Body of pancreas (tissue), 4 donors: Measurements from ENCODE around the gene SORCS1. TPM values are rescaled to one million over a fixed set of nuclear protein-coding genes. Genes with fewer than 3 reads are reported as not detected.

Source experiments
- ATAC-seq: fragments of 150-250 bp; one replicate; pipeline ENCODE4 v1.9.1; 2016
- DNase-seq, 4 donors: peaks; one replicate each; pipeline ENCODE4 v3.0.0-alpha.2; 2019
- H3K27ac ChIP-seq, 4 donors: fragments of 200-600 bp; sonication (generic); 1 replicate in 3 of 4; 2 replicates in 1 of 4; pipeline versions ENCODE4 v1.5.1 to v1.6.1; 2016 to 2019; ENCODE audit warnings: mild to moderate bottlenecking in 1 of 4, mixed read lengths in 1 of 4, moderate library complexity in 1 of 4
- H3K27me3 ChIP-seq, 2 donors: fragments of 200-600 bp; sonication (generic); one replicate each; pipeline ENCODE4 v1.6.0; 2016; ENCODE audit warnings: mild to moderate bottlenecking in 1 of 2
- H3K36me3 ChIP-seq, 2 donors: fragments of 200-600 bp; sonication (generic); replicated peaks in 1 of 2; 2 replicates each; pipeline ENCODE4 v1.5.1; 2016; ENCODE audit warnings: low read depth in 2 of 2; ENCODE audit not compliant: insufficient read depth in 1 of 2
- H3K4me1 ChIP-seq: fragments of 200-600 bp; sonication (generic); one replicate; pipeline ENCODE4 v1.6.0; 2016
- H3K4me3 ChIP-seq, 2 donors: fragments of 200-600 bp; sonication (generic); 1 replicate in 1 of 2; 2 replicates in 1 of 2; pipeline ENCODE4 v1.5.1; 2016 to 2019
- H3K9me3 ChIP-seq, 3 donors: fragments of 200-600 bp; sonication (generic); 1 replicate in 2 of 3; 2 replicates in 1 of 3; pipeline ENCODE4 v1.5.1; 2016
- CTCF ChIP-seq, 7 experiments: fragments of 450-650 bp in 4 of 7; fragments of 200-600 bp in 3 of 7; sonication (generic) in 3 of 7; IDR thresholded peaks; one replicate each; pipeline ENCODE4 v1.5.1; 2016 to 2019; ENCODE audit warnings: antibody characterized with exemption in 7 of 7
- POLR2A ChIP-seq, 3 donors: fragments of 450-650 bp; IDR thresholded peaks; one replicate each; pipeline ENCODE4 v1.6.1; 2016; ENCODE audit warnings: antibody characterized with exemption in 3 of 3, mild to moderate bottlenecking in 2 of 3
- WGBS, 2 donors: methylation state at CpG; one replicate each; pipeline ENCODE4 v1.1.5; 2017; 5-methylcytosine and 5-hydroxymethylcytosine counted together
- intact Hi-C: fragments of 100-400 bp; cut with DNase I; formaldehyde crosslinking; loops from one replicate; pipeline ENCODE4 v1.15.1; 2023
- total RNA-seq, 2 donors: library from RNA; depleted of rRNA; stranded (reverse); fragments of >200 nt; gene quantifications; one replicate each; pipeline ENCODE4 v1.1.0, GENCODE V29; 2016

The SORCS1 gene
- total RNA-seq, 2 donors from 2014 or later: 1.3 to 6.0 TPM

GRCh38 chr10:107141524-107142061 lies 22.9 kb downstream of the SORCS1 start:
- intact Hi-C loops: no loop called here
- Histone ChIP-seq H3K27ac (no peak overlapping the region), H3K36me3 (no peaks in the 10 kb centered on the region), H3K4me1 (no peaks in the 10 kb centered on the region), H3K4me3 (no peak overlapping the region), H3K27me3 (no peaks in the 10 kb centered on the region), H3K9me3 (no peaks in the 10 kb centered on the region)
- TF ChIP-seq POLR2A (IDR thresholded peaks at IDR 0.05) (no peak), CTCF (IDR thresholded peaks at IDR 0.05) (no peak)
- DNase-seq (no peak), ATAC-seq (no peak)
- WGBS, 2 donors: 55 to 70% methylated on average over 2 of the region's 2 CpGs

DNA sequence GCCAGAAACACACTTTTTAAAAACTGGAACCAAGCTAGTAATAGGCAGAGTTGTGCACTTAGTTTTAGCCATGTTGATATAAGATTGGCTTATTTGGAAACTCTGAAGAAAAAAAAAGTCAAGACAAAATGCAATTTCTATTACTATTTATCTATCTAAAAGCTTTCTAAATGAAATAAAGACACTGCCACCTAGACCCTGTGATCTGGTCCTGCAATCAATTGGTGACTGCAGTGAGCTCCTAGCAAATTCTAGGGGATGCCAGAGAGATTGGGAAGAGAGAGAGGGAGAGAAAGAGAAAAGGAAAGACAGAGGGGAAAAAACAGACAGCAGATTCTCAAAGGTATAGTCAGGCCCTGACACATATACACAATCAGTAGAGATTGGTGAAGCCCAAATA lies 25.3 kb downstream of the SORCS1 start:
- intact Hi-C loops: no loop called here
- ATAC-seq (no peak), DNase-seq (no peak)
- H3K27me3 ChIP-seq: no peaks in the 10 kb centered on the region
- no peaks in the 10 kb centered on the region for H3K9me3 ChIP-seq
- no peak for TF ChIP-seq CTCF (IDR thresholded peaks at IDR 0.05)
- TF ChIP-seq POLR2A (IDR thresholded peaks at IDR 0.05): no peak
- no peaks in the 10 kb centered on the region for H3K4me1 ChIP-seq
- no peak overlapping the region for H3K27ac ChIP-seq
- no peak overlapping the region for H3K4me3 ChIP-seq
- H3K36me3 ChIP-seq: no peaks in the 10 kb centered on the region

DNA sequence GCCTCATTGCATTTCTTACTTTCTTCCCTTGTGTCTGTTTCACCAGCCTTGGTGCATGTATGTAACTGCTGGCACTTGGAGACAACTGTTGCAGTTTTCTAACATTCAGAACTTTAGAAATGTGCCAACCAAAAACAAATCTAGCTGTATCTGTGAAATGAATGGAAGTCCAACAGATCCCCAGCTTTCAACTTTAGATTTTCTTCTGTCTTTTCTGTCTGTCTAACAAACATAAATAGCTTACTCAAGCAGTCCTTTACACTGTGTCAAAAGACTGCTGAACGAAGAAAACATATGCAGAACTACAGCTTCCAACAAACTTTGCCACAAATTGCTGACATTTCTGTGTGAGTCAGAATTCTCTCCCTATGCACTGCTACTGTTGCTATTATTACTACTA lies 30.9 kb downstream of the SORCS1 start:
- 52% methylated on average over 1 of the region's 1 CpG for WGBS, 2 donors
- TF ChIP-seq CTCF (IDR thresholded peaks at IDR 0.05): no peak
- no peak for TF ChIP-seq POLR2A (IDR thresholded peaks at IDR 0.05)
- no peaks in the 10 kb centered on the region for H3K9me3 ChIP-seq
- no peak for ATAC-seq
- no peaks in the 10 kb centered on the region for H3K4me1 ChIP-seq
- DNase-seq: no peak
- intact Hi-C loops: no loop called here
- no peaks in the 10 kb centered on the region for H3K36me3 ChIP-seq
- no peak overlapping the region for H3K27ac ChIP-seq
- H3K27me3 ChIP-seq: no peaks in the 10 kb centered on the region
- no peak overlapping the region for H3K4me3 ChIP-seq

DNA sequence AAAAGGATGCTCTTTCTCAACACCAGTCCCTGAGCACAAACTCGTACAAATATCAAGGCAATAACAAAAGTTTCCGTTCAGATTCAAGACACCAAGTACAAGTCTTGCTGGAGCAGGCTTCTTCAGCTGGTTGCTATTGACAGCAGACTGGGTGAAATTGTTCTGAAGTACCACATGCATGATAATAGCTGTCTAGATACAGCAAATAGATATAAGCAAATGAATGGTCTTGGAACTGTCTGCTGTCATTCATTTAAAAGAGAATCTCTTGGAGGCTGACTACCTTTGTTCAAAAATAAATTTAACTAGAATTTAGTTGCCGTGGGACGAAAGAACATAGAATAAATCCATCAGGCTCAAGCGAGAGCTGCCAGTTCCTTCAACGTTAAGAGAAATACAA lies 35.5 kb downstream of the SORCS1 start:
- ATAC-seq (no peak), DNase-seq (no peak)
- TF ChIP-seq CTCF (IDR thresholded peaks at IDR 0.05): no peak
- TF ChIP-seq POLR2A (IDR thresholded peaks at IDR 0.05): no peak
- Histone ChIP-seq H3K36me3 (no peaks in the 10 kb centered on the region), H3K27me3 (no peaks in the 10 kb centered on the region), H3K4me3 (no peak overlapping the region), H3K9me3 (no peaks in the 10 kb centered on the region), H3K4me1 (no peaks in the 10 kb centered on the region), H3K27ac (no peak overlapping the region)
- 46 to 55% methylated on average over 6 of the region's 6 CpGs for WGBS, 2 donors
- intact Hi-C loops: no loop called here

DNA sequence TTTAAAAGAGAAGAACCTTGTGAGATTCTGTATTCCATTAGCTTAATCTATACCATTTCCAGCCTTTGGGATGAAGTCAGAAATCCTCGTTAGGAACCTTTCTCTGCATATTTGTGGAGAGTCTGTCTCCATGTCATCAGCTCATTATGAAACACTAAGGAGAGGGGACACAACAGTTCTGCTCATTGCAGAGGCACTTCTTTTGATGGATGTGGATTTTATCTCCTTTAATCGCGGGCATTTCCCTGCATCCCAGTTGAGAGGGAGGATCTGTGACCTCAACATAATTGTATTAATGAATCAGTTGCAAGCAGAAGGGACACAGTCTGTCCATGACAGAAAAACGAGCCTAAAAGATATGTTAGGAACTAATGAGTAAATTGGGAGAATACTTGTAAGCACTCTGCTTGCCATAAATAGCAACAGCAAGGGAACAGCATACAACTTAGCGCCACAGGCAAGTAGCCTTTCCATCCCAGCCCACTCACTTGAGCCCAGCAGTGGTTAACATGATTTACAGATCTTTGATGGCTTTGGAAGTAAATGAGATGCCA lies 37.9 kb downstream of the SORCS1 start:
- DNase-seq (no peak), ATAC-seq (no peak)
- TF ChIP-seq CTCF (IDR thresholded peaks at IDR 0.05): no peak
- no peak for TF ChIP-seq POLR2A (IDR thresholded peaks at IDR 0.05)
- no peaks in the 10 kb centered on the region for H3K4me1 ChIP-seq
- intact Hi-C loops: no loop called here
- no peaks in the 10 kb centered on the region for H3K36me3 ChIP-seq
- H3K27ac ChIP-seq: no peak overlapping the region
- 58 to 59% methylated on average over 5 of the region's 5 CpGs for WGBS, 2 donors
- no peak overlapping the region for H3K4me3 ChIP-seq
- no peaks in the 10 kb centered on the region for H3K9me3 ChIP-seq
- no peaks in the 10 kb centered on the region for H3K27me3 ChIP-seq
